ENCODE measurements around the gene ALPG.

The ALPG gene

DNA sequence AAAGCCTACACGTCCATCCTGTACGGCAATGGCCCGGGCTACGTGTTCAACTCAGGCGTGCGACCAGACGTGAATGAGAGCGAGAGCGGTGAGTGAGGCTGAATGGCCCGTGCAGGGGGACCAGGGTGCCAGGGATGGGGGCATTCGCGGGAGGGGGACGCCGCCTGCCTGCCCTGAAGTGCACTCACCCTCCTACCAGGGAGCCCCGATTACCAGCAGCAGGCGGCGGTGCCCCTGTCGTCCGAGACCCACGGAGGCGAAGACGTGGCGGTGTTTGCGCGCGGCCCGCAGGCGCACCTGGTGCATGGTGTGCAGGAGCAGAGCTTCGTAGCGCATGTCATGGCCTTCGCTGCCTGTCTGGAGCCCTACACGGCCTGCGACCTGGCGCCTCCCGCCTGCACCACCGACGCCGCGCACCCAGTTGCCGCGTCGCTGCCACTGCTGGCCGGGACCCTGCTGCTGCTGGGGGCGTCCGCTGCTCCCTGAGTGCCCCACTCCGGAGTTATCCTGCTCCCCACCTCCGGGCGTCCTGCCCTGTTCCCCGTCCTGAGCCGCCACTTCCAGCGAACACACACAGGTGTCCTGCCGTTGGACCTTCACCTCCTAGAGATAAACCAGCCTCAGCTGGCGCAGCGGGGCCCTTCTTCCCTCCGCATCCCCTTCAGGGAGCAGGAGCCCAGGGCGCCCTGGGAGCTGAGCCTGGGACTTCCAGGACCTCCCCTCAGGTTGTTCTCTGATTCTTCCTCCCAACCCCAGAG lies 52.2 kb downstream of the ALPG start:
- no peak for DNase-seq (ENCODE audit: low read depth)

DNA sequence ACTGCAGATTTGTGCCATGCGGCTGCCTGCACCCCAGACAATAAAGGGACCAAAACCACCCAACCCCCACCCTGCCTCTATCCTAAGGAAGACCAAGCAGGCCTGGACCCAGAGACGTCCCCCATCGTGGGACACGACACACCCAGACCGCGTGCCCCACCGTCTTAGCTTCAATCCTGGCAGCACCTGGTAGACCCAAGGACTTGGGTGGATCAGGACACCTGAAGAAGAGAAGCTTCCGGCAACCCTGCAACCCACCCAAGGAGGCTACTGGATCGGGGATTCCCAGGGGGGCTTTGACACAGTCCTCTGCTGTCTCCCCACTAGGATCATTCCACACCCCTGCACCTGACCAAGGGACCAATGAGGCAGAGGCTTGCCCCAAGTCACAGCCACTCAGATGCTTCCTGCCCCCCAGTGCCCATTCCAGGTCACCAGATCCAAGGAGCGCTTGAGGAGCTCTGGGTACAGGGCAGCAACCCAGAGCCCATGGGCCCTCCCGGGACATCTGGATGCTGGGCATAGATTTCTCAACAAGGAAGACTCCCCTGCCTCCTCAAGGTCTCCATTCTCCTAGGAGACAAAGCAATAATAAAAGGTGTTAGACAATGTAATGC lies 52.9 kb downstream of the ALPG start:
- no peak for DNase-seq (ENCODE audit: low read depth)

DNA sequence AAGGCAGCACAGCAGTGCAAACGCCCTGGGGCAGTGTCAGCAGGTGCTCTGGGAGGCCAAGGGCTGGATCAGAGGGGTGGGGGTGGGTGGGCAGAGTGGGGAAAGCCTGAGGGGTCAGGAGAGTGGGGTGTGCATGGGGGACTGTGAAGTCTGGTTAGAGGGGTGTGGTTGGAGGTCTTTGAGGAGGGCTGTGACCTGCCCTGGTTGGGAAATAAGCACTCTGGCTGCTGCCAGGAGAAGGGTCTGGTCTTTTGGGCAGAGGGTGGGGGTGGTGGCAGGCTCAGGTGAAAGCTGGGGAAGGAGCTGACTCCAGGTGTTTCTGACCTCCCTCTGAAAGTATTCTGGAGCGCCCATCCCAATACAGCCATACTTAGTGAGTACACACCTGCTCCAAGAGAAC lies 53.5 kb downstream of the ALPG start:
- DNase-seq (ENCODE audit: low read depth), result no peak

Data from iris pigment epithelial cell (primary cell).